HEK293T (cell line): Measurements from ENCODE around the gene CCDC63.

Experiments used
- CTCF ChIA-PET: fragments of 350-600 bp; formaldehyde crosslinking; extraction: SDS; loops from one replicate; lab custom pipeline; 2021; ENCODE audit warnings: antibody characterized with exemption, inconsistent platforms; lab: Yijun Ruan, JAX
- POLR2A ChIA-PET: fragments of 350-600 bp; formaldehyde crosslinking; extraction: SDS; loops from one replicate; lab custom pipeline; 2020; ENCODE audit warnings: antibody characterized with exemption, inconsistent platforms; lab: Yijun Ruan, JAX
- DNase-seq: peaks from one replicate; pipeline ENCODE4 v3.0.0; 2012; ENCODE audit warnings: mixed read lengths; ENCODE audit errors: extremely low spot score
- ARNT ChIP-seq: fragments of 450-650 bp; IDR thresholded peaks from 2 replicates; pipeline ENCODE4 v1.6.1; 2017; ENCODE audit warnings: mild to moderate bottlenecking
- BHLHE40 ChIP-seq: fragments of 450-650 bp; IDR thresholded peaks from 2 replicates; pipeline ENCODE4 v1.6.1; 2016; ENCODE audit warnings: mild to moderate bottlenecking, moderate library complexity, borderline replicate concordance
- CTBP1 ChIP-seq: fragments of 450-650 bp; IDR thresholded peaks from 2 replicates; pipeline ENCODE4 v1.6.1; 2016; ENCODE audit warnings: borderline replicate concordance
- ELF4 ChIP-seq: fragments of 450-650 bp; IDR thresholded peaks from 2 replicates; pipeline ENCODE4 v1.6.1; 2017; ENCODE audit warnings: antibody characterized with exemption
- FOXA1 ChIP-seq: fragments of 450-650 bp; IDR thresholded peaks from 2 replicates; pipeline ENCODE4 v1.6.1; 2016; ENCODE audit warnings: mild to moderate bottlenecking
- FOXK2 ChIP-seq: fragments of 450-650 bp; IDR thresholded peaks from 2 replicates; pipeline ENCODE4 v1.6.1; 2016; ENCODE audit warnings: mild to moderate bottlenecking
- FOXM1 ChIP-seq: fragments of 450-650 bp; IDR thresholded peaks from 2 replicates; pipeline ENCODE4 v1.6.1; 2017; ENCODE audit warnings: mild to moderate bottlenecking, borderline replicate concordance
- HDGF ChIP-seq: fragments of 450-650 bp; IDR thresholded peaks from 2 replicates; pipeline ENCODE4 v1.6.1; 2017; ENCODE audit warnings: antibody characterized with exemption, borderline replicate concordance
- L3MBTL2 ChIP-seq: fragments of 450-650 bp; conservative IDR thresholded peaks from 2 replicates; pipeline ENCODE4 v1.6.1; 2016; ENCODE audit warnings: mild to moderate bottlenecking
- LEF1 ChIP-seq: fragments of 450-650 bp; IDR thresholded peaks from 2 replicates; pipeline ENCODE4 v1.6.1; 2017; ENCODE audit warnings: mild to moderate bottlenecking, borderline replicate concordance
- NFRKB ChIP-seq: fragments of 450-650 bp; IDR thresholded peaks from 2 replicates; pipeline ENCODE4 v1.6.1; 2016; ENCODE audit warnings: mild to moderate bottlenecking, moderate library complexity
- SP1 ChIP-seq: fragments of 450-650 bp; IDR thresholded peaks from 2 replicates; pipeline ENCODE4 v1.6.1; 2017
- SUZ12 ChIP-seq: fragments of 450-650 bp; IDR thresholded peaks from 2 replicates; pipeline ENCODE4 v1.6.1; 2016; ENCODE audit warnings: mild to moderate bottlenecking
- TARDBP ChIP-seq: fragments of 450-650 bp; IDR thresholded peaks from 2 replicates; pipeline ENCODE4 v1.6.1; 2016
- ZNF384 ChIP-seq: fragments of 450-650 bp; IDR thresholded peaks from 2 replicates; pipeline ENCODE4 v1.6.1; 2016
- TF ChIP-seq, protein P1 (sequence below): fragments of 450-650 bp; IDR thresholded peaks from 2 replicates; pipeline ENCODE4 v1.6.1; 2016

The CCDC63 gene

GRCh38 chr12:110888256-110888991, 41.6 kb downstream of the CCDC63 start:
- DNase-seq: no peak
- CTCF ChIA-PET: interaction anchor here (0.8 to 1.4 kb wide), 4 partner anchors 9 to 438 kb away, joined by 3 to 6 read pairs (median 4); partner anchors contain the start of genes ARPC3, FAM216A, GPN3 and TCTN1
- POLR2A ChIA-PET: interaction anchor here (1.0 kb wide), 1 partner anchor 146 kb away, joined by 3 read pairs; the partner anchor contains the start of gene PPP1CC
- TF ChIP-seq SP1: no peak
- TF ChIP-seq FOXM1: no peak
- no peak for TF ChIP-seq HDGF

DNA sequence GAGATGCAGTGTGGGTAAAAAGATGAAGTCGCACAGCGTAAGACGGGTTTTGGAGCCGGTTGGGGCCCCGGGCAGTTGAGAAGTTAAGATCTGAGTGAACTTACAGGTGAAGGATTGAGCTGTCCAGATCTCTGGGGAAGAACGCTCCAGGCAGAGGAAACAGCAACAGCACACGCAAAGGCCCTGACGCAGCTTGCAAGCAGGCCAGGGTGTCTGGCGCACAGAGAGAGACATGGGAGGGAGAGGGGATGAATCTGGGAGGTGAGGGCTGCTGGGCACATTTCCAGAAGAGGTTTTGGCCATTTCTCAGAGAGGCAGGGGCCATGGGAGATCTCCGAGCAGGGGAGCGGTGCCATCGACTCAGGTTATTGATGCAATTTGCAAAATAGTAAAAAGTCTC, 42.6 kb downstream of the CCDC63 start:
- ChIA-PET POLR2A (no interaction called here), CTCF (no interaction called here)
- no peak for DNase-seq
- no peak for TF ChIP-seq ARNT
- no peak for TF ChIP-seq TARDBP
- TF ChIP-seq HDGF: no peak

DNA sequence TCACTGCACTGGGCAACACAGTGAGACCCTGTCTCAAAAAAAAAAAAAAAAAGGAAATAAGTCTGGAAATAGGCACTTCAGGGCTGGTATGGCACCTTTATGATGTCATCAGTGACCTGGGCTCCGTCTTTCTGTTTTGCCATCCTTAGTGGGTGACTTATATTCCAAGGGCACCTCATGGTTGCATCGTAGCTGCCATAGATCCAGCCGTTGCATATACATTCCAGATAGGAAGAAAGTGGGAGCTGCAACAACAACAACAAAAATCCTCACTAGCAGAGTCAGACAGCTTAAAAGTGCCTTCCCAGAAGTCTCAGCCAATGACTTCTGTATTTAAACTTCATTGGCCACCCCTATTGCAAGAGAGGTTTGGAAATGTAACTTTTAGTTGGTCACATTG, 47.2 kb downstream of the CCDC63 start:
- ChIA-PET CTCF (interaction anchor here (0.6 to 0.7 kb wide), 3 partner anchors 10 to 274 kb away, joined by 3 to 4 read pairs (median 4); no protein-coding TSS in a partner anchor), POLR2A (no interaction called here)
- TF ChIP-seq LEF1 (no peak), FOXA1 (no peak), SP1 (no peak), ZNF384 (no peak), BHLHE40 (no peak), FOXM1 (no peak)
- DNase-seq: no peak

DNA sequence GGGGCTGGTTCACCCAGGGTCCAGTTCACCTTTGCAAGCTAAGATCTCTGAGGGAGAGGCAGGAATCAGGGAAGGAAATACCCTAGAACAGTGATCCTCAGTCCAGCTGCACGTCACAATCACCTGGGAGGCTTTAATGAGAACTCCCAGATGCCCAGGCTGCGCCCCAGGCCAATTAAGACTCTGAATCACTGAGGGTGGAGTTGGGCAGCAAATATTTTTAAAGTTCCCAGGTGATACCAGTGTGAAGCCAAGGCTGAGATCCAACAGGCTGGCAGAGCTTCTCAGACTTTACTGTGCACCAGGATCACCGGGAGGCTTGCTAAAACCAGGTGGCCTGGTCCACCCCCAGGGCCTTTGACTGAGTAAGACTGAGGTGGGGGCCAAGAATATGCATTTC, 49.8 kb downstream of the CCDC63 start:
- ChIA-PET POLR2A (interaction anchor here (0.6 kb wide), 1 partner anchor 20 kb away, joined by 3 read pairs; no protein-coding TSS in a partner anchor), CTCF (interaction anchor here (2.1 kb wide), 1 partner anchor 9 kb away, joined by 6 read pairs; no protein-coding TSS in a partner anchor)
- TF ChIP-seq ARNT: no peak
- no peak for TF ChIP-seq CTBP1
- TF ChIP-seq L3MBTL2: no peak
- no peak for TF ChIP-seq FOXA1
- TF ChIP-seq LEF1: no peak
- no peak for TF ChIP-seq SUZ12
- no peak for TF ChIP-seq NFRKB
- TF ChIP-seq FOXK2: no peak
- TF ChIP-seq, protein P1, sequence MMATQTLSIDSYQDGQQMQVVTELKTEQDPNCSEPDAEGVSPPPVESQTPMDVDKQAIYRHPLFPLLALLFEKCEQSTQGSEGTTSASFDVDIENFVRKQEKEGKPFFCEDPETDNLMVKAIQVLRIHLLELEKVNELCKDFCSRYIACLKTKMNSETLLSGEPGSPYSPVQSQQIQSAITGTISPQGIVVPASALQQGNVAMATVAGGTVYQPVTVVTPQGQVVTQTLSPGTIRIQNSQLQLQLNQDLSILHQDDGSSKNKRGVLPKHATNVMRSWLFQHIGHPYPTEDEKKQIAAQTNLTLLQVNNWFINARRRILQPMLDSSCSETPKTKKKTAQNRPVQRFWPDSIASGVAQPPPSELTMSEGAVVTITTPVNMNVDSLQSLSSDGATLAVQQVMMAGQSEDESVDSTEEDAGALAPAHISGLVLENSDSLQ: no peak
- no peak for TF ChIP-seq ELF4
- TF ChIP-seq FOXM1: no peak
- no peak for TF ChIP-seq SP1
- TF ChIP-seq ZNF384: no peak
- TF ChIP-seq HDGF: no peak
- no peak for TF ChIP-seq BHLHE40
- no peak for TF ChIP-seq TARDBP
- DNase-seq: no peak

- DNase-seq: no peak
- CTCF ChIA-PET: no interaction called here
- no peak for TF ChIP-seq SP1
- TF ChIP-seq, protein P1: no peak
- no peak for TF ChIP-seq NFRKB
- POLR2A ChIA-PET: no interaction called here
Measured at GRCh38 chr12:110901401-110901800, 54.6 kb downstream of the CCDC63 start.

DNA sequence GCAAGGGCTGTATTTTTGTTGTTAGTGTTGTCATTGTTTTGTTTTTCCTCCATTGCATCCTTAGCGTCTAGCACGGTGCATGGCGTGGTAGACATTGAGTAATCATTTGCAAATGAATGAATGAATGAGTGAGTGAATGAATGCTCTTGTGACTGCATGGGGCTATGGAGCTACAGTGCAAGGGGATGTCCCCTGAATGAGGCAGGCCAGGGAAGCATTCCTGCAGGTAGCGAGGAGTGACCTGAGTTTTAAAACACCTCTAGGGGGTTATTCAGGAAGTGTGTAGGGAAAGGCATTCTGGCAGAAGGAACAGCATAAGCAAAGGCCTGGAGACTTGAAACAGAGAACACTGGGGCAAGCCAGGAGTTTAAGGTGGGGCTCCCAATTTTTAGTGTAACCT, 56.7 kb downstream of the CCDC63 start:
- ChIA-PET POLR2A (interaction anchor here (0.6 kb wide), 1 partner anchor 418 kb away, joined by 3 read pairs; no protein-coding TSS in a partner anchor), CTCF (no interaction called here)
- TF ChIP-seq ARNT (no peak), CTBP1 (no peak), HDGF (no peak), SUZ12 (no peak), FOXK2 (no peak), NFRKB (no peak), FOXM1 (no peak), BHLHE40 (no peak), TARDBP (no peak), ELF4 (no peak), ZNF384 (no peak), SP1 (no peak)
- TF ChIP-seq, protein P1: no peak
- no peak for DNase-seq

DNA sequence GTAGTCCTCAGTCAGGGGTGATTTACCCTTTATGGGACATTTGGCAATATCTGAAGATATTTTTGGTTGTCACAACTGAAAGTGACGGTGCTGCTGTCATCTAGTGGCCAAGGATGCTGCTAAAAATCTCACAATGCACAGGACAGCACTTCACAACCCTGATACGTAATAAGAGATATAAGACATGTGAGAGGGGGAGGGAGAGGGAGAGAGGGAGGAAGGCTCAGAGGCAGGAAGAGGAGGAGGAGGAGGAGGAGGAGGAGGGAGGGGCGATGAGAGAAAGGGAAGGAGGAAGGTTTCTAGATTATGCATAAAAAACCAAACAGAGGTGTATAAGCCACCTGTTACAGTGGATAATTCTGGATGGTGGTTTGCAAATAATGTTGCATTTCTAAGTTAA, 59.3 kb downstream of the CCDC63 start:
- no peak for DNase-seq
- TF ChIP-seq NFRKB (no peak), FOXA1 (no peak), SP1 (no peak), HDGF (no peak)
- TF ChIP-seq, protein P1: no peak
- ChIA-PET POLR2A (no interaction called here), CTCF (no interaction called here)
